A673 (cell line): ENCODE measurements around the gene CXorf49. TPM values are rescaled to one million over a fixed set of nuclear protein-coding genes. Genes with fewer than 3 reads are reported as not detected.
"Not testable (repeated sequence)": the region's sequence is repeated elsewhere in the genome, so short reads cannot be mapped to it uniquely, and the experiment has no call there.

Experiments used
- BruUV-seq: library from RNA; stranded (reverse); fragments of 400-500 nt; replicated peaks from 2 replicates; lab custom pipeline; 2021; lab: Mats Ljungman, UMichigan
- CTCF ChIA-PET: fragments of 300-600 bp; sonication (Branson Sonifier 250); formaldehyde crosslinking; loops from one replicate; lab custom pipeline; 2022; ENCODE audit warnings: antibody characterized with exemption; lab: Charles Lee
- POLR2A ChIA-PET: fragments of 300-600 bp; sonication (Branson Sonifier 250); formaldehyde crosslinking; loops from one replicate; lab custom pipeline; 2022; ENCODE audit warnings: antibody characterized with exemption; ENCODE audit not compliant: low non-redundant PET; lab: Charles Lee
- DNase-seq: peaks from one replicate; pipeline ENCODE4 v3.0.0-alpha.2; 2015; ENCODE audit warnings: low spot score
- H3K27ac ChIP-seq: fragments of 200-600 bp; sonication (generic); 2 replicates; pipeline ENCODE4 v1.5.1; 2016; ENCODE audit warnings: mixed run types, low read depth, mild to moderate bottlenecking, mixed read lengths, antibody characterized with exemption, low read length; ENCODE audit not compliant: poor library complexity, severe bottlenecking
- H3K27me3 ChIP-seq: fragments of 200-600 bp; sonication (generic); replicated peaks from 2 replicates; pipeline ENCODE4 v1.6.1; 2017; ENCODE audit warnings: mixed run types, low read depth, mild to moderate bottlenecking, mixed read lengths, antibody characterized with exemption, low read length; ENCODE audit not compliant: insufficient read depth, poor library complexity
- H3K36me3 ChIP-seq: fragments of 200-600 bp; sonication (generic); 2 replicates; pipeline ENCODE4 v1.6.1; 2016; ENCODE audit warnings: mixed run types, mild to moderate bottlenecking, mixed read lengths, antibody characterized with exemption, low read length; ENCODE audit not compliant: insufficient read depth, poor library complexity, severe bottlenecking
- H3K4me1 ChIP-seq: fragments of 200-600 bp; sonication (generic); 2 replicates; pipeline ENCODE4 v1.6.1; 2017; ENCODE audit warnings: mixed run types, mild to moderate bottlenecking, mixed read lengths, antibody characterized with exemption, low read length; ENCODE audit not compliant: insufficient read depth, poor library complexity, severe bottlenecking
- H3K4me3 ChIP-seq: fragments of 200-600 bp; sonication (generic); 2 replicates; pipeline ENCODE4 v1.5.1; 2016; ENCODE audit warnings: low read depth, mixed run types, mild to moderate bottlenecking, mixed read lengths, low read length; ENCODE audit not compliant: poor library complexity, severe bottlenecking
- H3K9me3 ChIP-seq: fragments of 200-600 bp; sonication (generic); 2 replicates; pipeline ENCODE4 v1.6.1; 2016; ENCODE audit warnings: mixed run types, low read depth, mild to moderate bottlenecking, mixed read lengths, antibody characterized with exemption, low read length; ENCODE audit not compliant: poor library complexity, severe bottlenecking
- EZH2 ChIP-seq: fragments of 200-600 bp; sonication (generic); IDR thresholded peaks from 2 replicates; pipeline ENCODE4 v1.6.1; 2017; ENCODE audit warnings: borderline replicate concordance, low read depth, mild to moderate bottlenecking, mixed read lengths, antibody characterized with exemption, low read length; ENCODE audit not compliant: poor library complexity, severe bottlenecking
- intact Hi-C: fragments of 100-400 bp; cut with micrococcal nuclease; formaldehyde crosslinking; loops from one replicate; pipeline ENCODE4 v1.10.0; 2022; ENCODE audit not compliant: unreplicated experiment
- total RNA-seq: library from RNA; stranded (reverse); gene quantifications from 2 replicates; pipeline ENCODE4 v1.2.3, GENCODE V29; 2021
- TF ChIP-seq, protein P1 (sequence below): fragments of 300-800, 200-600 bp; sonication (generic); conservative IDR thresholded peaks from 2 replicates; pipeline ENCODE4 v1.5.1; 2017; ENCODE audit warnings: low read depth, mild to moderate bottlenecking, antibody characterized with exemption, low read length, moderate library complexity, mixed read lengths

Gene CXorf49
- total RNA-seq, 1 experiment from 2014 or later = not detected

DNA sequence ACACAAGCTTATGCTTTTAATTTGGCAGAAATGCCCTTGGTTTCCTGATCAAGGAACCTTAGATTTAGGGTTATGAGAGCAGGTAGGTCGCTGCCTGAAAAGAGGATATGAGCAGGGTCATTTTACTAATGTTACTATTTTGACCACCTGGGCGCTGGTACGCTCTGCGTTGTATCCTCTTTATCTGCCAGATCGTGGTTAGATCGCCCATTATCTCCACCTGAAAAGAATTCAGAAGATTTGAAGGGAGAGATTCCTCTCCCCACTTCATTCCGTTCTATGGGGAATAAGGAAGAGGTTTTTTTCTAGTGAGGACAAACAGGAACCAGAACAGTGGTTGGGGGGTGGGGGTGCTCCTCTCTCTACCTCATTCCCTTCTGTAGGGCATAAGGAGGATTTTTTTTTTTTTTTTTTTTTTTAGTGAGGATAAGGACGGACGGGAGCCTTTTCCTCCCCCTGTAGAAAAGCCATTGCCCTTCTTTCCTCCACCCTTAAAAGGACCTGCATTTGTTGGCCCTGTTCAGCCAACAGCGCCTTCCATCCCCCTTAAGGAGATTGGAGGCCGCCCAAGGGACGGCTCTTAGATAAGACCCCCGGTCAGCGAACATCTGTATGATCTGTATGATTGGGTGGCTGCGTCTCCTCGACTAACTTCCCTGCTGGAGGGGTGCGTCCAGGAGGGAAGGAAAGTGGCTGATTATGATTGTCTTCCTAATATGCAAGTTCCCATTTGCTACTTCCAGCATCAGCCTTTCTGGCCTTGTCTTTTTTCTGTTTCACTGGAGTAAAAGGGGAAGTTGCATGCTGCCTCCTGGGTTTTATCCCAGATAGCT, 20.4 kb downstream of the CXorf49 start:
- H3K36me3 ChIP-seq, H3K27me3 ChIP-seq, H3K9me3 ChIP-seq, H3K27ac ChIP-seq, intact Hi-C loops, POLR2A ChIA-PET, CTCF ChIA-PET, H3K4me3 ChIP-seq, BruUV-seq, DNase-seq, H3K4me1 ChIP-seq: not testable (repeated sequence)

DNA sequence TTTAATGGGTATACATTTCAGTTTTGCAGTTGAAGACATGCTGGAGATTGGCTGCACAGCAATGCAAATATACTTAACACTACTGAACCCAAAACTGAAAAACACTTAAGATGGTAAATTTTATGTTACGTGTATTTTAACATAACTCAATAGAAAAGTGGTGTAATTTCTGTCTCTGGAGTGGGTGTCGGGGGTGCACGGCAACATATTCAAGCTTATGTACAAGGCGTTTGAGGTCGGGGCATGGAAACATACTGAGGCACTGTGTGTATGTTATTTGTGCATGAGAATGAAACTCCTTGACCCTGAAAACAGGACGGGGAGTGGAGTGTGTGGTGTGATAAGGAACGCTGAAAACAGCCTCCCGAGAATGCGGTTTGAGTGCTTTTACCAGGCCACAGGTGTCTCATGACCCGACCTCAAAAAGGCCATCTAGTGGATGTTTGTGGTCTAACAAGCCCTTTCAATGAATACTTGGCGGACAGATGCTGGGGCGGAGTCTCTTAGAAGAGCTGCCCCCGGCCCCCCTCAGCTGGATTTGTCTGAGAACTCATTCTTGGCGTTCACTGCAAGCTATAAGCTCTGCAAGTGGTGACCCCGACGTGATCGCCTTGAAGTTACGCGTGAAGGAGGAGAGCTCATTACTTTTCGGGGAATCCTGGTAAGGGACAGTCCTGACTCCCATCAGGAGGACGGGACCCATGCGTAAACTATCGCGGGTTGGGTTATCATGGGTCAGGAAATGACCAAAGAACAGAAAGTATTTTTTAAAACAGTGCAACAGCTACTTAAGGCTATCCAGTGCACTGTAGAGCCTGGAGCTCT, 21.2 kb downstream of the CXorf49 start:
- H3K27ac ChIP-seq, H3K36me3 ChIP-seq, H3K4me3 ChIP-seq, DNase-seq, H3K9me3 ChIP-seq, intact Hi-C loops, BruUV-seq, POLR2A ChIA-PET, H3K27me3 ChIP-seq, CTCF ChIA-PET, H3K4me1 ChIP-seq: not testable (repeated sequence)

DNA sequence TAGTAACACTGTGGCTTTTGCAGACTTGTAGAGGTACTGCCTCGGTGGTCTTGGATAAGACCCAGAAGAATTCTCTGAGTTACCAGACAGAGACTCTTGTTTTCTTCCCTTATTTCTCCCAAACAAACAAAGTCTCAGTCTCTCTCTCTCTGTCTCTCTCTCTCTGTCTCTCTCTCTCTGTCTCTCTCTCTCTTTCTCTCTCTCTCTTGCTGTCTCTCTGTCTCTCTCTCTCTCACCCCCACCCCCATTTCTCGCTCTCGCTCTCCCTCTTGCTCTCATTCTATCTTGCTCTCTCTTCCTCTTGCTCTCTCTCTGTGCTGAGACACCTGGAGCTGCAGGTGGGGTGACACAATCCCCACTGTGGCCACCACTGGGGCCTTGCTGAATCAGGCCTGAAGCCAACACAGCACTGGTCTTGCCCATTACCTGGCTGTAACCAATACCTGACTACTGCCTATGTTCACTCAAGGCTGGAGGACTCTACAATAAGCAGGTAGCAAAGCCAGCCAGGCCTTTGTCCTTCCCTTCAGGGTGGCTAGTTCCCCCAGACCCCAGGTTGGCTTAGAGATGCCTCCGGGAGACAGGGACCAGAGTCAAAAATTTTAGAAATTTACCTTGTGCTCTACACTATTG, 38.4 kb downstream of the CXorf49 start:
- no peaks in the 10 kb centered on the region for H3K36me3 ChIP-seq
- H3K9me3 ChIP-seq = no peaks in the 10 kb centered on the region
- no TSS peak for BruUV-seq
- ChIA-PET POLR2A (no interaction called here), CTCF (no interaction called here)
- no peaks in the 10 kb centered on the region for H3K4me1 ChIP-seq
- TF ChIP-seq EZH2 = no peak
- TF ChIP-seq, protein P1, sequence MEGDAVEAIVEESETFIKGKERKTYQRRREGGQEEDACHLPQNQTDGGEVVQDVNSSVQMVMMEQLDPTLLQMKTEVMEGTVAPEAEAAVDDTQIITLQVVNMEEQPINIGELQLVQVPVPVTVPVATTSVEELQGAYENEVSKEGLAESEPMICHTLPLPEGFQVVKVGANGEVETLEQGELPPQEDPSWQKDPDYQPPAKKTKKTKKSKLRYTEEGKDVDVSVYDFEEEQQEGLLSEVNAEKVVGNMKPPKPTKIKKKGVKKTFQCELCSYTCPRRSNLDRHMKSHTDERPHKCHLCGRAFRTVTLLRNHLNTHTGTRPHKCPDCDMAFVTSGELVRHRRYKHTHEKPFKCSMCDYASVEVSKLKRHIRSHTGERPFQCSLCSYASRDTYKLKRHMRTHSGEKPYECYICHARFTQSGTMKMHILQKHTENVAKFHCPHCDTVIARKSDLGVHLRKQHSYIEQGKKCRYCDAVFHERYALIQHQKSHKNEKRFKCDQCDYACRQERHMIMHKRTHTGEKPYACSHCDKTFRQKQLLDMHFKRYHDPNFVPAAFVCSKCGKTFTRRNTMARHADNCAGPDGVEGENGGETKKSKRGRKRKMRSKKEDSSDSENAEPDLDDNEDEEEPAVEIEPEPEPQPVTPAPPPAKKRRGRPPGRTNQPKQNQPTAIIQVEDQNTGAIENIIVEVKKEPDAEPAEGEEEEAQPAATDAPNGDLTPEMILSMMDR = no peak
- no peak overlapping the region for H3K4me3 ChIP-seq
- intact Hi-C loops = no loop called here
- no peak overlapping the region for H3K27ac ChIP-seq
- DNase-seq = no peak
- H3K27me3 ChIP-seq = no peaks in the 10 kb centered on the region

DNA sequence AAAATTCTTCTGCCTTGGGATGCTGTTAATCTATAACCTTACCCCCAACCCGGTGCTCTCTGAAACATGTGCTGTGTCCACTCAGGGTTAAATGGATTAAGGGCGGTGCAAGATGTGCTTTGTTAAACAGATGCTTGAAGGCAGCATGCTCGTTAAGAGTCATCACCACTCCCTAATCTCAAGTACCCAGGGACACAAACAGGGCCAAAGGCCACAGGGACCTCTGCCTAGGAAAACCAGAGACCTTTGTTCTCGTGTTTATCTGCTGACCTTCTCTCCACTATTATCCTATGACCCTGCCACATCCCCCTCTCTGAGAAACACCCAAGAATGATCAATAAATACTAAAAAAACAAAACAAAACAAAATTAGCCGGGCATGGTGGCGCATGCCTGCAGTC, 40.9 kb downstream of the CXorf49 start:
- H3K27me3 ChIP-seq, intact Hi-C loops, H3K27ac ChIP-seq, POLR2A ChIA-PET, H3K9me3 ChIP-seq, DNase-seq, H3K4me1 ChIP-seq, CTCF ChIA-PET, H3K4me3 ChIP-seq, BruUV-seq, H3K36me3 ChIP-seq: not testable (repeated sequence)

DNA sequence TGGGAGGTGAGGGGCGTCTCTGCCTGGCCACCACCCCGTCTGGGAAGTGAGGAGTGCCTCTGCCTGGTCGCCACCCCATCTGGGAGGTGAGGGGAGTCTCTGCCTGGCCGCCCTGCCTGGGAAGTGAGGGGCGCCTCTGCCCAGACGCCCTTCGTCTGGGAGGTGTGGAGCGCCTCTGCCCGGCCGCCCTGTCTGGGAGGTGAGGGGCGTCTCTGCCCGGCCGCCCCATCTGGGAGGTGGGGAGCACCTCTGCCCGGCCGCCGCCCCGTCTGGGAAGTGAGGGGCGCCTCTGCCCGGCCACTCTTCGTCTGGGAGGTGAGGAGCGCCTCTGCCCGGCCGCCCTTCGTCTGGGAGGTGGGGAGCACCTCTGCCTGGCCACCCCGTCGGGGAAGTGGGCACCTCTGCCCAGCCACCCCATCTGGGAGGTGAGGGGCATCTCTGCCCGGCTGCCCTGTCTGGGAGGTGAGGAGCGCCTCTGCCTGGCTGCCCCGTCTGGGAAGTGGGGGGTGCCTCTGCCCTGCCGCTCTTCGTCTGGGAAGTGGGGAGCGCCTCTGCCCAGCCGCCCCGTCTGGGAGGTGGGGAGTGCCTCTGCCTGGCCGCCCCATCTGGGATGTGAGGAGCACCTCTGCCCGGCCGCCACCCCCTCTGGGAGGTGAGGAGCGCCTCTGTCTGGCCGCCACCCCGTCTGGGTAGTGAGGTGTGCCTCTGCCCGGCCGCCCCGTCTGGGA, 41.9 kb downstream of the CXorf49 start:
- BruUV-seq, H3K36me3 ChIP-seq, intact Hi-C loops, H3K4me3 ChIP-seq, CTCF ChIA-PET, H3K27ac ChIP-seq, H3K9me3 ChIP-seq, POLR2A ChIA-PET, H3K27me3 ChIP-seq, H3K4me1 ChIP-seq, DNase-seq: not testable (repeated sequence)

DNA sequence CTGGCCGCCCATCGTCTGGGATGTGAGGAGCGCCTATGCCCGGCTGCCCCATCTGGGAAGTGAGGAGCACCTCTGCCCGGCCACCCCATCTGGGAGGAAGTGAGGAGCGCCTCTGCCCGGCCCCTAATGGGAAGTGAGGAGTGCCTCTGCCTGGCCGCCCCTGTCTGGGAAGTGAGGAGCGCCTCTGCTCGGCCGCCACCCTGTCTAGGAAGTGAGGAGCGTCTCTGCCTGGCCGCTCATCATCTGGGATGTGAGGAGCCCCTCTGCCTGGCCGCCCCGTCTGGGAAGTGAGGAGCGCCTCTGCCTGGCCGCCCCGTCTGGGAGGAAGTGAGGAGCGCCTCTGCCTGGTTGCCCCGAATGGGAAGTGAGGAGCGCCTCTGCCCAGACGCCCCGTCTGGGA, 42.4 kb downstream of the CXorf49 start:
- CTCF ChIA-PET, H3K4me1 ChIP-seq, H3K27ac ChIP-seq, DNase-seq, H3K27me3 ChIP-seq, POLR2A ChIA-PET, BruUV-seq, H3K36me3 ChIP-seq, H3K4me3 ChIP-seq, intact Hi-C loops, H3K9me3 ChIP-seq: not testable (repeated sequence)
